Measurements from ENCODE around the gene INPP5F.

Gene INPP5F

DNA sequence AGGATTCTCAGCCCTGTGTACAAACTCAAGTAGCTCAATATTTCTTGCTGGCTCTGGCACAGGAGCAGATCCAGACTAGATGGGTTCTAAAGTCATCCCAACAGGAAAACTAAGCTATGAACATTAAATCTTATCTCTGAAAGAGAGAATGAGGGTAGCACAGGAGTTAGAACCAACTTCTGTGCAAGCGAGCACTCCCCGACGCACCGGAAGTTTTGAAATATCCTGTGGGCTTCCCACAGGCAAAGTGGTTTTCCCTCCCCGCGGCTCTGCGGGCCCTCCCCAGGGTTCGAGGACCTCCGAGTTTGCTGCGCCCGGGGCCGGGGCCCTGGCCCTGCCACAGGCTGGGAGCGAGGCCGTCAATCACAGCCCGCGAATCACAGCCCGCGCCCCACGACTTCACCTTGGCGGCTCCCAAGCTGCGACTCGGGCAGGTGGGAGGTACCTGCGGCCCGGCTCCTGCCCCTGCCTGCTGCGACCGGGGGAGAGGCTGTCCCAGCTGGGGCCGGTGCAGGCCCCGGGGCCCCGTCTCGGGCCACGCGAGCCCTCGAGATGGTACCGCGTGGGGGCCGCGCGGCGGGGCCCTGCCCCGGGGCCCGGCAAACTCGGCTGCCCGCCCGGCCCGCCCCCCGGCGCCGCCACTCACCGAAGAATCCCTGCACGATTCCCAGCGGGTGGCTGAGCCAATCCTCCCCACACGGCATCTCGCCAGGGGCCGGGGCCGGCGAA, 146.2 kb downstream of the INPP5F start:
- peak; percentile 56 for DNase-seq

DNA sequence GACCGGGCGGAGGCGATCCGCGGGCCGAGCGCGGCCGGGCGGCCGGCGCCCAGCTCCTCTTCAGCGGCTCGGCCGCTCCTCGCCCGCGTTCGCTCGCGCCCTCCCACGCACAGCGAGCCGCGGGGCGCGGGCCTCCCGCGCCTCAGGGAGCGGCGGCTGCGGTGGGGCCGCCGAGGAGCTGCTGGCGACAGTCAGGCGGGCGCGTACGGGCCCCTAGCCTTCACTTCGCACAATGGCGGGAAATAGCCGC, 146.7 kb downstream of the INPP5F start, which contains the start of gene MCMBP:
TSS of gene MCMBP (minus strand) at position 234 of the 250 bp plus-strand sequence. CDS start 259 bp downstream, outside the sequence.
- DNase-seq, result no peak

DNA sequence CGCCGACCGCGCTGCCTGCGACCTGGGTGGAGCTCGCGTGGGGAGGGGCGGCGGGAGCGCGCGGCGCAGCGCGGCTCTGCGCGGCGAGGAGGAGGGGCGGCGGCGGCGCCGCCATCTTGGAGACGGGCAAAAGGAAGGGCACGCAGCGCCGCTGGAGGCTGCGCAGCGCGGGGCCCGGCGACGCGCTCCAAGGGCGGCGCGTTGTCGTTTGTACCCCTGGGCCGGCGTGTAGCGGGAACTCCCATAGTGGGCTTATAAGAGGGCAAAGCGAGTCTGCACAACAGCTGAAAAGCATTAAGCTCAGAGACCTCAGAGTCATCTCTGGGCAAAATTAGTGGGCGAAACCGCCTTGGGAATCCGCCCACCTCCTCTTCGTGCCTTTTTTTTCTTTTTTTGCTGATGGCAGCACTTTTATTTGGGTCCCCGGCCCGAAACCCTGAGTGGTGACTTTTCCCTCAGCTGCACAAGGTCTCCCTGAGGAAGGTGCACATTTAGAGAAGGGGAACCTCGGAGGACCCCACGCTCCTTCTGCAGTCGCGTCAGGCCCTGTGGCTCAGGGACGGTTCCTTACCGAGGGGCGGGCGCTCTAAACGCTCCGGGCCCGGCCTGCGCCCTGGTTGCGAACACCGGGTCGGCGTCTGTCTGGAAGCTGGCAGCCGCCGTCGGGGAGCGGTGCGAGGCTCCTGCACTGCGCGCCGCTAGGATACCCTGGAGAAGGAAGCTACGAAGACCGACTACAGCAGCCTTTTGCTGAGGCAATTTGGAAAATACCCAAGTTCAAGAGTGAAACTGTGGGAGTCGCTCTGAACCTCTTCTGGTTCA, 147.2 kb downstream of the INPP5F start:
- peak; percentile 91 for DNase-seq

DNA sequence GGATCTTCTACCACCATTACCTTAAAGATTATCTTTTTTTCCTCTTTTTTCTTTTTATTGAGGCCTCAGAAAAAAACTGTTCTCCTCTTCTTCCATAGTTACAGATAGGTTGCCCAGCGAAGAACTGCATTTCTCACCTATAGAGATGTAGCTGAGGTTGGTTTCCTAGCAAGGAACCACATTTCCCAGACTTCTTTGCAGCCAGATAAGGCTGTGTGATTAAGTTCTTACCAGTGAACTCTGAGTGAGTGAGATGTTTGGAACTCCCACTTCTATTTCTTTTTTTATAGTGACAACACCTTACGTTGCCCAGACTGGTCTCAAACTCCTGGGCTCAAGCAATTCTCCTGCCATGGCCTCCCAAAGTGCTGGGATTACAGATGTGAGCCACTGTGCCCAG, 152.7 kb downstream of the INPP5F start:
- DNase-seq, result no peak
